ENCODE measurements around the gene NUDT1.
"Not testable (repeated sequence)": the region's sequence is repeated elsewhere in the genome, so short reads cannot be mapped to it uniquely, and the experiment has no call there.

The NUDT1 gene

DNA sequence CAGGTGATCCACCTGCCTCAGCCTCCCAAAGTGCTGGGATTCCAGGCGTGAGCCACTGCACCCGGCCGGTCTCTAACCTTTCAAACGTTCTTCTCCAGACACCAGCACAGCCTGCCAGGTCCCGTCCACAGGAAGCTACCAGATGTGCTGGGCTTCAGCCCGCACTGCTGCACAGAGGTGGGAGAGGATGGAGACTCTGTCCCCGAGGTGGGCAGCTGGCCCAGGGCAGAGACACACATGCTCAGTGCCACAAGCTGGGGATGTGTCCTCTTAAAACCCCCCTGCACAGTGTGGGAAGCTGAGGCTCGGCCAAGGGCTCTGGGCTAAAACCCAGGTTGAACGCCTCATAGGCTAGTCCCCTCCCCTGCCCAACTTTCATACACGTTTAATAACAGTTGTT, 9.4 kb downstream of the NUDT1 start:
- no peak for DNase-seq

DNA sequence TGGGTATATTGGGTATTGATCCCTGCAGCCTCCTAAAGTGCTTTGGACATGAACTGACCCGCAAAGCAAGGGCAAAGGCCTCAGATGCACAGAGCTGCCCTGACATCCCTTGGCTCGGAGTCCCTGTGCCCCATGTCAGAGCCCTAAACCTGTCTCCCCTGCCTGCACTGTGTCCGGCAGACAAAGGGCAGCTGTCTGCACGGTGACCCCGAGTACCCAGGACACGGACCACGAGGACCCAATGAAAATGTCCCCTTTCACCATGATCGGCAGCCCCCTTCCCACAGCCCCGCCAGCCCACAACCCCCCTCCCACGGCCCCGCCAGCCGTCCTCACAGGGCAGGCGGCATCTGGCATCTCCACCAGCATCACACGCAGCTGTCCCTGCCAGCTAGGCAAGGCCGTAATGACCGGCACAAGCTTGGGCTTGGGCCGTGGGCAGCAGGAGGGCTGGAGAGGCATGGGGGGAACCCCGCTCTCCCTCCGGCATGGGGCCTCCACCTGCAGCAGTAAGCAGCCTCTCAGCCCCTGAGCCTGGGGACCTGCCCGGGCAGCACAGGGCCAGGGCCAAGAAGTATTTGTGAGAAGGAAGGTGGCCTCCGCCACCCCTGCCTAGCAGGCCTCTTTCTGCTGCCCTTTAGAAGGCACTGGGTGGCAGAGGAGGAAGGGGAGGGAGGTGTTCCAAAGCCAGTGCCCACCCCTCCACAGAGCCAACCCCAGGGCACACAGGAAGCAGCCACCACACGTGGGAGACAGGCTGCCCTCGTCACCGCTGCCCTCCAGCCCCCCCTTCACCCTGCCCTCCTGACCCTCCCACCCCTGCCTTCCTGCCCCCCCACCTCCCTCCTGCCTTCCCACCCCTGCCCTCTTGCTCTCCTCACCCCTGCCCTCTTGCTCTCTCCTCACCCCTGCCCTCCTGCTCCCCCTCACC, 10.1 kb downstream of the NUDT1 start:
- no peak for DNase-seq

GRCh38 chr7:2253021-2253420, 11.0 kb downstream of the NUDT1 start:
- no peak for DNase-seq

- DNase-seq: no peak
Measured at GRCh38 chr7:2253525-2254244, 11.7 kb downstream of the NUDT1 start.

DNA sequence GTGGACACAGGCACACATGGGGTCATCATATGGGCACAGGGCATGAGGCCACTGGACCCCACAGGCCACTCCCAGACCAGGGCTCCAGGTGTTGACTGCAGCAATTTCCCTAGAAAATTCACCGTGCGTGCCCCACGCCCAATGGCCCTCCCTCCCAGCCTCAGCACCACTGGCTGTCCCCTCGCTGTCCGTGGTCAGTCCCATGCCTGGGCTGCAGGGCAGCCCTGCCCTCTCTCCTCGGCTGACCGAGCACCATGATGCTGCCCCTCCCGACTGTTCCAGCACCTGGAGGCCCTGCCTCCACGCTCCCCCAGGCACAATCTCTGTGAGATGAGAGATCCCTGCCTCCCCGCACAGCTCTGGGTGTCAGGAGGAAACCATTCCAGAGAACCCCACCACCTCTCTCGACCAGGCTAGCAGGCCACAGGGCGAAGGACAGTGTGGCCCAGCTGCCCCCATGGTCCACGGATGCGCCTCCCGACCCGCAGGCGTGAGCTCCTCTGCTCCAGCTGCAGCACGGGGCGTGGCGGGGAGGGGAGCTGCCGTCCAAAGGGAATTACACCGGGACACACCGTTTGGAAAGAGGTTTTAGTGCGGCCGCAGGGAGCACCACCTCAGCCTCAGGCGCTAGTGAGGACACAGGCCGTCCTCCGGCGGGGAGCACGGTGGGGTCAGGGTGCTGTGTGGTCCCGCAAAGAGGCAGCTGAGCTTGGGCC, 12.6 kb downstream of the NUDT1 start:
- DNase-seq: no peak

DNA sequence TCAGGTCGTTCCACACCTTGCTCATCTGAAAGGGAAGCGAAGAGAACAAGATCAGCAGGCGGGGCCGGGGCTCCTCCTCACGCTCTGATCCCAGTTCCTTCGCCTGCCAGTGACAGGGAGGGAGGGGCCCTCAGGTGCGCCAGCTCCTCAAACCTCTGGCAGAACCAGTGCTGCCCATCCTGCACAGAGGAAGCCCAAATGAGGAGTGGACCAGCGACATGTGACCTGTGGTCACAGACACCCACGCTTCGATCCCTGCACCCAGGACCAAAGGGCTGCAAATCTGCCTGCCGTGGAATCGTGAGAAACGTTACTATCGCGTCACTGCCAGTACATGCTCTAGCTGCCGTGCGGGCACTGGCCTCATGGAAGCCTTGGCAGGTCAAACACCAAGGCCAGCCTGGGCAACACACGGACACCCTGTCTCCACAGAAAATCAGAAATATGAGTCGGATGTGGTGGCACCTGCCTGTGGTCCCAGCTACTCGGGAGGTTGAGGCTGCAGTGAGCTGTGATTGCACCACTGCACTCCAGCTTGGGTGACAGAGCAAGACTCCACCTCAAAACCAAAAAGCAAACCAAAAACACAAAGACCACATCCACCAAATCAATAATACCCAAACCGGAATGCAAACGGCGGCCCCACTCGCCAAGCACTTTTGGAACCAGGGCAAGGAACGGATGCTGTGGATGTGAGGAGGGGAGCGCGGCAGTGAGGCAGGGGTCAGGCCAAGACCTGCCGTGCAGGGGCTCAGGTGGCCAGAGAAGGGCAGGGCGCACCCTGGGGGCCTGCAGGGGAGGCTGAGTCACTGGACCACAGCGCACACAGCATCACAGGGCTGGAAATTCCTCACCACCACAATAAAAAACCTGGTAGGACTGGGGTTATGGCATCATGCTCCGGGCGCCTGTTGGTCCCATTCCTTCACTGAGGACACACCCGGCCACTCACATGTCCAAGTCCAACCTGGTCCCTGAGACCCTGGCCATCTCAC, 13.4 kb downstream of the NUDT1 start:
- DNase-seq: no peak

DNA sequence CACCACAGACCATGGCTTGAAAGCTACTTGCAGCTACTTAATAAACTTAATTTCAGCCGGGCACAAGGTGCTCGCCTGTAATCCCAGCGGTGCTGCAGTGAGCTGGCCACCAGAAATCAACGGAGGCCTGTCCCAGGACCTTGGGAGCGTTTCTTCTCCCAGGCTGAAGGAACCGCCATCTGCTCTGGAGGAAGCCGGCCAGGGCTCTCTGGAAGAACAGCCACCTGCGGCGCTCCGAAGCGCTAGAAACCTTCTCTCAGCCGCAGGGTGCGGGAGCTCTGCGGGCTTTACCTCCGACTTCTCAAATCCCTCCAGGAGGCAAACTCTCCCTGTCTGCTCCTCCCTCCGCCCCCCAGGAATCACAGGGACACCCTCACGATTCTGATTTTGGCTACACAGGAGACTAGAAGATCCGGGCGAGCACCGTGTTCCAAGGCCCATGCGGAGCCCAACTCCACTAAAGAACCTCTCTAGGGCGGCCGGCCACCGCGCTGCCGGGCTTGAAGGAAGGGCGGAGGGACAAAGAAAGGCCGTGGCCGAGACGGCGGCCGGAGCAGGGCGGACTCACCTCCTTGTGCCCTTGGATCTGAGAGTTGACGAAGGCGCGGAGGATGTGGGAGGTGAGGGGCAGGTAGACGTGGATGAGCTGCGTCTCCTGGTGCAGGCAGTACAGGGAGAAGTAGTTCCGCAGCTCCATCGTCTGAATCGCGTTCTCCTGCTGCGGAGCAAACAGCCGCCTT, 14.4 kb downstream of the NUDT1 start:
- DNase-seq: no peak

DNA sequence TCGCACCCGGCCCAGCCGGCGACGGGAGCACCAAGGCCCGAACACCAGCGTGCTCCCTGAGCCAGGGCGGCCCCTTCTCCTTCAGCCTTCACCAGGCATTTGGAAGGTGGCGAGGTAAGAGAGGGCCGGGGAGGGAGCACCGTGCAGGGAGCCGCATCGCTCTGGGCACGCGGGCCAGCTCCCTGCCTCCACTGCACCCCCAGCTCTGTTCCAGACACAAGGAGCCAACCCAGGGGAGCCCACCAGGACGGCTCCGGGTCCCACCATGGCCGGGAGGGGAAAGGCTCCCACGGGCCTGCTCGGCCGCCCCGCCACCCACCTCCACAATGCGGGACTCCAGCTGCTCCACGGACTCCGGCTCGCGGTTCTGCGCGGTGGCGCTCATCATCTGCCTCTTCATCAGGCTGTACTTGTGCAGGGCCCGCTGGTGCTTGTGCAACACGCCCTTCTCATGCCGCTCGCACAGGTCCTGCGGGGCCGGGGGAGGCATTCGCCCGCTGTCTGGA, 15.1 kb downstream of the NUDT1 start:
- no peak for DNase-seq

- DNase-seq: no peak
Measured at GRCh38 chr7:2257651-2258050, 15.6 kb downstream of the NUDT1 start.

DNA sequence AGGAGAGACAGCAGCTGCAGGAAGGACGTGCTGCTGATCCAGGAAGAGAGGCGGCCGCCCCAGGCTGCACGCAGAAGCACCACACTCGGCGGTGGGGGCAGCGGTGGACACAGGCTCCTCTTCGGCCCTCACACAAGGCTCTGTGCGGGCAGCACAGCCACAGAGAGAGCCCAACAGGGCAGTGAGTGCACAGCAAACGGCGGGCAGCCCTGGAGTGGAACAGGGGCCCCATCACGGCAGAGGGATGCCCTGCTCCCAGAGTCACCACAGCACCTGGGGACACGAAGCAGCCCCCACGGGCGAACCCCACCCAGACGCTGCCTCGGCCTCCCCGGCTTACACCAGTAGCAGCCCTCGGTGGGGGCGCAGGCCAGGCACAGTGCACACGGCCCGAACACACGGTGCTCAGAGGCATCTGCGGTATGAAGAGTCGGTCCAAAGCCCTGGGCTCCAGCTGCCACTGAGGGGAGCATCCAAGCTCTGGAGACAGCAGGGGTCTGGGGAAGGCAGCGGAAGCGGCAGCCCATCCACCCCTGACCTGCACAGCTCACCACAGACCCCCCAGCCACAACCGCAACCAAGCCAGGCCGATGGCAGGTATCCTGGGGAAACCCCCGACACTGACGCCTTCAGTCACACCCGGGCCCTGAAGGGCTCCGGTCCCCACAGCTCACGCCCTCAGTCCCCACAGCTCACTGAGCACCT, 16.8 kb downstream of the NUDT1 start:
- no peak for DNase-seq

DNA sequence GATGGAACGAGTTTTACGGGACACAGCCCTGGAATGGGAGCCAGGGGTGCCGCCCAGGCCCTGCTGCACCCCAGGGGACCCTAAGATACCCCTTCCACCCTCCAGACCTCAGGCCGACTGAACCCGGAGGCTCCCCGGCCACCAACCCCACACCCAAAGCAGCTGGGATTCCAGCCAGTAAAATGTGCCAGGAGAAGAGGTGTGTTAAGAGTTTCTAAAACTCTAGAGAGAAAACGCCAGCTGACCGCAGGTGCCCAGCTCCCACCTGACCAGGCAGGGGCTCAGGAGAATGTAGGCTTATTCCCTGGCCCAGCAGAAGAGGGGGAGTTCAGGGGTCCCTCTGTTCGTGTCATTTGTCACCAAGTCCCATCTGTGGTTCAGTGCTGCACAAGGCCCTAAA, 17.5 kb downstream of the NUDT1 start:
- DNase-seq: no peak

DNA sequence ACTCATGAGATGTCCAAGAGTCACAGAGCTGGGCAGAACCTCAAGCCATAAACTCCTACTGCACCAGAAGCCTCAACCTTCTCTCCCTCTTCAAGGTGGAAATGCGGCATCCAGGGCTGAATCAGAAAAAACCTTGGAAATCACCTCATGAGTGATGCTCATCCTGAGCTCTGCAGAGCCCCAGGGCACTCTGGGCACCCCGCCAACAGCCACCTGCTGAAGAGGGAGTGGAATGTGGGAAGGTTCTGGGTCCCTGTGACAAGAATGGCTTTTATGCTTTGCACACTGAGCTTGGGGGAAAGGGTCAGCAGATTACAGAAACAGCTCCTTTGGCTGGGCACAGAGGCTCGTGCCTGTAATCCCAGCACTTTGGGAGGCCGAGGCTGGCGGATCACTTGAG, 18.8 kb downstream of the NUDT1 start:
- DNase-seq: peak; percentile 80

DNA sequence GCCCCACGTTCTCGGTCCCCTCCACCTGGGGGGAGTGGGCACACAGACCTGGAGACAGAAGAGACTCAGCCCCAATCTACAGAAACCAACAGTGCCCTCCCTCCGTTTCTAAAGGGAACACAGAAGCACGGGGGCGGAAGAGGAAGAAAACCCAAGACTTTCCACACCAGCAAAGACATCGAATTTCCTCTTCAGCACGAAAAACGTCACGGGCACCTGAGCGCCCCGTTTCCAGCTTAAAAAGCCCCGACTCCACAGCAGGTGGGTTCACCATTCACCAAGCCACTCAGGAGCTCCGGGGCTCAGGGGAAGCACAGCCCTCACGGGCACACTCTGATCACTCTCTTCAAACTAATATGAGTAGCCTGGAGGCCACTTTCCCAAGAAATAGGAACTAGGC, 19.6 kb downstream of the NUDT1 start:
- no peak for DNase-seq

- DNase-seq: no peak
Measured at GRCh38 chr7:2263176-2263575, 21.1 kb downstream of the NUDT1 start.

- no peak for DNase-seq
Measured at GRCh38 chr7:2264158-2264557, 22.1 kb downstream of the NUDT1 start.

DNA sequence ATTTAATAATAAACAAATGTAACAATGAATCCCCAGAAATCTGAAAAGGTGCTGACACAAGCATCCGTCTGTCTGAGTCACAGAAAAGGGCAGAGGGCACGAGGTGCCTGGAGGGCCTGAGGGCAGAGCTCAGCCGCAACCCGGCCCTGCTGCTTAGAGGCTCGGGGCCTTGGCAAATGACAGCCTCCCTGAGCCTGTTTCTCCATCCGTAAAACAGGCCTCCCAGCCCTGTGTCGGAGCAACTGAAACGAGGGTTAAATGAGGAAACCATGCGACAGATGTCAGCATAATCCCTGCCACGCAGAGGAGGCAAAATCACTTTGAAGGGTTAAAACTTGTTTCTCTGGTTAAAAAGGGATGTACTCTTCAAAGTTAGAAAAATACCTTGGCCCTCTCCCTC, 24.9 kb downstream of the NUDT1 start:
- DNase-seq: no peak

DNA sequence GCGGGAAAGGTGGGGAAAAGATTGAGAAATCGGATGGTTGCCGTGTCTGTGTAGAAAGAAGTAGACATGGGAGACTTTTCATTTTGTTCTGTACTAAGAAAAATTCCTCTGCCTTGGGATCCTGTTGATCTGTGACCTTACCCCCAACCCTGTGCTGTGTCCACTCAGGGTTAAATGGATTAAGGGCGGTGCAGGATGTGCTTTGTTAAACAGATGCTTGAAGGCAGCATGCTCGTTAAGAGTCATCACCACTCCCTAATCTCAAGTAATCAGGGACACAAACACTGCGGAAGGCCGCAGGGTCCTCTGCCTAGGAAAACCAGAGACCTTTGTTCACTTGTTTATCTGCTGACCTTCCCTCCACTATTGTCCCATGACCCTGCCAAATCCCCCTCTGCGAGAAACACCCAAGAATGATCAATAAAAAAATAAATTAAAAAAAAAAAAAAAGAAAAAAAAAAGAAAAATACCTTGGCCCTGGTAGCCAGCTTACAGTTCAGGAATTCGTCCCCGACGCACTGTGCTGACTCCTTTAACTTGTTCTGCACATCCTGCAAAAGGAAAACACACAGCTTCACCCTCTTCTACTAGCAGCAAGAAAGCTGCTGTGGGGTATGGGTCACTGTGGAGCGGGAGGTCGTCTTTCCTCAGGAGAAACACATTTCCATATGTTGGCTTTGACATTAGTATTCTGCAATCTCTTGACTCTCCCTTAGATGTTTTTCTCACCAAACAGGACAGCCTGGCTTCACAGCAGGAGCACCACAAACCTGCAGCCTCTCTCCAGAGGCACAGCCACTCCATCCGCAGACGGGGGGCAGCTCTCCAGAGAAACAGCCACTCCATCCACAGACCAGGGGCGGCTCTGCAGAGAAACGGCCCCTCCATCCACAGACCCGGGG, 27.3 kb downstream of the NUDT1 start:
- not testable (repeated sequence) for DNase-seq

DNA sequence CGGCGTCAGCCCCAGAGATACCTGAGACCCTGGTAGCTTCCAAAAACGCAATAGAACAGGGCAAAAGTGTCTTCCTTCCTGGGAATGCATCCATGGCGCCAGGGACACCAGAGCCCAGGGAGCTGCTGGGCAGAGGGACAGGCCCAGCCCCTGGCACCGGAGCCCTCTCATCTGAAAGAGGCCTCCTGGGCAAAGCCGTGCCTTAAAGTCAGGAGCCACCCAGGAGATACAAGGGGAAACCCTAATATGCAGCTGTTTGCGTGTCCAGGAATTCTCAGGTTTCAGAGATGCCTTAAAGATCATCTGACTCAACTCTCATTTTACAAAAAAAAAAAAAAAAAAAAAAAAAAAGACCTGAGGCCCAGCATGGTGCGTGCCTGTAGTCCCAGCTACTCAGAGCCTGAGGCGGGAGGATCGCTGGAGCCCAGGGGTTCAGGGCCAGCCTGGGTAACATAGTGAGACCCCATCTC, 28.0 kb downstream of the NUDT1 start:
- DNase-seq: no peak

- DNase-seq: no peak
Measured at GRCh38 chr7:2270495-2270894, 28.5 kb downstream of the NUDT1 start.

Measured in DMS79 (cell line).